HL-60 (cell line): ENCODE measurements around the gene KAZN.

Source experiments
- DNase-seq, 2 experiments: peaks; one replicate each; pipeline ENCODE4 v3.0.0-alpha.2; 2010 to 2020; ENCODE audit warnings: low read depth in 1 of 2, low spot score in 1 of 2
- H3K27ac ChIP-seq: fragments of 250-450 bp; sonication (Bioruptor Pico); replicated peaks from 2 replicates; pipeline ENCODE4 v1.5.1; 2020; ENCODE audit warnings: mild to moderate bottlenecking, moderate library complexity
- H3K27me3 ChIP-seq: fragments of 250-450 bp; sonication (Bioruptor Pico); 2 replicates; pipeline ENCODE4 v1.5.1; 2021; ENCODE audit warnings: mild to moderate bottlenecking, moderate library complexity; ENCODE audit not compliant: insufficient read depth, poor library complexity, severe bottlenecking
- H3K4me3 ChIP-seq: replicated peaks from 2 replicates; pipeline ENCODE4 v1.5.1; 2011; ENCODE audit warnings: mild to moderate bottlenecking, control low read depth, low read length; ENCODE audit not compliant: insufficient read depth
- GABPA ChIP-seq: IDR thresholded peaks from 2 replicates; pipeline ENCODE4 v1.6.1; 2012; ENCODE audit warnings: low read depth
- POLR2AphosphoS5 ChIP-seq: IDR thresholded peaks from 2 replicates; pipeline ENCODE4 v1.6.1; 2012; ENCODE audit warnings: low read depth
- SPI1 ChIP-seq: IDR thresholded peaks from 2 replicates; pipeline ENCODE4 v1.6.1; 2012; ENCODE audit warnings: low read depth, mild to moderate bottlenecking, borderline replicate concordance
- TF ChIP-seq, protein P1 (sequence below): IDR thresholded peaks from one replicate; pipeline ENCODE4 v1.5.1; 2011; ENCODE audit warnings: low read length, control low read depth, inconsistent platforms; ENCODE audit not compliant: insufficient read depth
- TF ChIP-seq, protein P2 (sequence below): IDR thresholded peaks from 2 replicates; pipeline ENCODE4 v1.6.1; 2012; ENCODE audit warnings: low read depth; ENCODE audit not compliant: insufficient replicate concordance

Gene KAZN

DNA sequence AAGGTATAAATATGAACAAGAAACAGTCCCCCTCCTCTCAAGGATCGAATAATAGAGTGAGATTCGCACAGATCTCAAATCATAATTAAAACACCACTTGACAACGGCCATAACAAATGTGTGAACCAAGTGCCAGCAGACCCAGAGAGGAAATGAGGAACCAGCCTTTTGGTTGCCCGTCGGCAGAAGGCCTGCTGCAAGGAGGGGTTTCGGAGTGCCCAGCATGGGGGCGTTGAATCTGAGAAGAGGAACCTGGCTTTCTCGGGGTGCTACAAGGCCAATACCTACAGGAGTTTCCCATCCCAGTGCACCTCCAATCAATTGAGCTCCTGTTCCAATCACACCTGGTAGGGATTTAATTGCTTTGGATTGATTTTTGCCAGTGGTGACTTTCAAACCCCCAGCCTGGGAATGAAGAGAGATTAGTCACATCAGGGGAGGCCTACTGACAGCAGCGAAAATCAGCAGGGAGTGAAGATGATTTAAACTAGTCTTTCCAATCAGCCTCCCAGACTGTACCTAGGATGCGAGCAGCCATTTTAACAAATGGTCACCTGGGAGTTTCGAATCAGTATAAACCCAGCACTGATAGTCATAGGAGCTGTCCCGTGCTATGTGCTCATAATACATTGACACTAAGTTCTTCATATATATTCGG, 263.8 kb downstream of the KAZN start:
- Histone ChIP-seq H3K4me3 (no peak overlapping the region), H3K27ac (no peak overlapping the region), H3K27me3 (no peaks in the 10 kb centered on the region)
- TF ChIP-seq, protein P1, sequence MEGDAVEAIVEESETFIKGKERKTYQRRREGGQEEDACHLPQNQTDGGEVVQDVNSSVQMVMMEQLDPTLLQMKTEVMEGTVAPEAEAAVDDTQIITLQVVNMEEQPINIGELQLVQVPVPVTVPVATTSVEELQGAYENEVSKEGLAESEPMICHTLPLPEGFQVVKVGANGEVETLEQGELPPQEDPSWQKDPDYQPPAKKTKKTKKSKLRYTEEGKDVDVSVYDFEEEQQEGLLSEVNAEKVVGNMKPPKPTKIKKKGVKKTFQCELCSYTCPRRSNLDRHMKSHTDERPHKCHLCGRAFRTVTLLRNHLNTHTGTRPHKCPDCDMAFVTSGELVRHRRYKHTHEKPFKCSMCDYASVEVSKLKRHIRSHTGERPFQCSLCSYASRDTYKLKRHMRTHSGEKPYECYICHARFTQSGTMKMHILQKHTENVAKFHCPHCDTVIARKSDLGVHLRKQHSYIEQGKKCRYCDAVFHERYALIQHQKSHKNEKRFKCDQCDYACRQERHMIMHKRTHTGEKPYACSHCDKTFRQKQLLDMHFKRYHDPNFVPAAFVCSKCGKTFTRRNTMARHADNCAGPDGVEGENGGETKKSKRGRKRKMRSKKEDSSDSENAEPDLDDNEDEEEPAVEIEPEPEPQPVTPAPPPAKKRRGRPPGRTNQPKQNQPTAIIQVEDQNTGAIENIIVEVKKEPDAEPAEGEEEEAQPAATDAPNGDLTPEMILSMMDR, result no peak
- no peak for TF ChIP-seq POLR2AphosphoS5
- no peak for TF ChIP-seq GABPA
- TF ChIP-seq SPI1, result no peak
- TF ChIP-seq, protein P2, sequence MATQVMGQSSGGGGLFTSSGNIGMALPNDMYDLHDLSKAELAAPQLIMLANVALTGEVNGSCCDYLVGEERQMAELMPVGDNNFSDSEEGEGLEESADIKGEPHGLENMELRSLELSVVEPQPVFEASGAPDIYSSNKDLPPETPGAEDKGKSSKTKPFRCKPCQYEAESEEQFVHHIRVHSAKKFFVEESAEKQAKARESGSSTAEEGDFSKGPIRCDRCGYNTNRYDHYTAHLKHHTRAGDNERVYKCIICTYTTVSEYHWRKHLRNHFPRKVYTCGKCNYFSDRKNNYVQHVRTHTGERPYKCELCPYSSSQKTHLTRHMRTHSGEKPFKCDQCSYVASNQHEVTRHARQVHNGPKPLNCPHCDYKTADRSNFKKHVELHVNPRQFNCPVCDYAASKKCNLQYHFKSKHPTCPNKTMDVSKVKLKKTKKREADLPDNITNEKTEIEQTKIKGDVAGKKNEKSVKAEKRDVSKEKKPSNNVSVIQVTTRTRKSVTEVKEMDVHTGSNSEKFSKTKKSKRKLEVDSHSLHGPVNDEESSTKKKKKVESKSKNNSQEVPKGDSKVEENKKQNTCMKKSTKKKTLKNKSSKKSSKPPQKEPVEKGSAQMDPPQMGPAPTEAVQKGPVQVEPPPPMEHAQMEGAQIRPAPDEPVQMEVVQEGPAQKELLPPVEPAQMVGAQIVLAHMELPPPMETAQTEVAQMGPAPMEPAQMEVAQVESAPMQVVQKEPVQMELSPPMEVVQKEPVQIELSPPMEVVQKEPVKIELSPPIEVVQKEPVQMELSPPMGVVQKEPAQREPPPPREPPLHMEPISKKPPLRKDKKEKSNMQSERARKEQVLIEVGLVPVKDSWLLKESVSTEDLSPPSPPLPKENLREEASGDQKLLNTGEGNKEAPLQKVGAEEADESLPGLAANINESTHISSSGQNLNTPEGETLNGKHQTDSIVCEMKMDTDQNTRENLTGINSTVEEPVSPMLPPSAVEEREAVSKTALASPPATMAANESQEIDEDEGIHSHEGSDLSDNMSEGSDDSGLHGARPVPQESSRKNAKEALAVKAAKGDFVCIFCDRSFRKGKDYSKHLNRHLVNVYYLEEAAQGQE, result no peak
- no peak for DNase-seq

DNA sequence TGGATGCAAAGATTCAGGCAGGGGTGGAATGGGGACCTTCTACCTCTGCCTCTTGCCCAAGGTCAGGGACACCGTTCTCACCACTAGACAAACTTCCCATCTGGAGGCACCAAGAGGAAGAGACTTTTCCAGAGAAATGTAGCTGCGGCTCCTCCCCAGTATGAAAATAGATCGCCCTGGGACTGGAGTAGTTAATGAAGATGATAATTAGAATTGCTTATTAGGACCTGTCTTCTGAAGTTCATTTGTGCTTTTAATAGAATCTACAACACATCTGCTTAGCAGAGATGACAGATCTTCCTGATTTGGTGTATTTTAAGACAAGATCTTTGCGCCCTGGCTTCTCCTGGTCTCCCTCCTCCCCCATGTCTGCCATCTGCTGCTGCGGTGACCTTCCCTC, 266.6 kb downstream of the KAZN start:
- H3K4me3 ChIP-seq, result no peak overlapping the region
- H3K27ac ChIP-seq, result no peak overlapping the region
- TF ChIP-seq GABPA, result no peak
- TF ChIP-seq, protein P1, result no peak
- no peak for TF ChIP-seq POLR2AphosphoS5
- TF ChIP-seq, protein P2, result no peak
- TF ChIP-seq SPI1, result no peak
- no peaks in the 10 kb centered on the region for H3K27me3 ChIP-seq
- DNase-seq, result no peak

DNA sequence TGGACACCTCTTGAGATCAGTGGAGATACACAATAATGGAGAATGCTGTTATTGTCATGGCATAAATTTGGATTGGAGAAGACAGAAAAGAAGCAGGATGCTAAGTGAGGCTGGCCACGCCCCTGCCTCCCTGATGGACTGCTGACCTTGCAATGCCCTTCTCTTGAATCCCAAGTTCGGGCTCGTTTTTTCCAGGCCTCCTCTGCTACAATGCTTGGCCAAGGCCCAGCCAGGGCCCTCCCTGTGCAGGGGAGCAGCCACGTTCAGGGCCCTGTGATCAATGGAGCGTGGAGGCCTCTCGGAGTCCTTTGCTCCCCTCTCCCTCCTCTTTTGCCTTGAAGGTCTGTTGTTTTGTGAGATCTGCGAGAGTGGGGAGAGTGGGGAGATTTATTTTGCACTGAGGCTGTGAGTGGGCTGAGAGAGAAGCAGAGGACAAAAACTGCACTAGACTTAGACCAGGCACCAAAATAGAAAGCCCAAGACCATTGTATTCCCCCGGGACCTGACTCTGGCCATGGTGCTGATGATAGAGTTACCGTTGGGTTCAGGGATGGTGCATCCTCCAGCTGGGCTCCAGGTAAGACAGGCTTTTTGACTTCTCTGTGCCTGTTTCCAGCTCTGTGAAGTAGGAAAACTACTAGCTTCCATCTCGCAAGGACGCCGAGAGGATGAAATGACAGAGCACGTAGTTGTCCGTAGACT, 268.6 kb downstream of the KAZN start:
- TF ChIP-seq POLR2AphosphoS5 (no peak), SPI1 (no peak), GABPA (no peak)
- TF ChIP-seq, protein P2, result peak; percentile 77
- TF ChIP-seq, protein P1, result no peak
- Histone ChIP-seq H3K27me3 (no peaks in the 10 kb centered on the region), H3K4me3 (no peak overlapping the region), H3K27ac (no peak overlapping the region)
- no peak for DNase-seq
